Activated gamma-delta T cell treated with anti-CD3 and anti-CD28 coated beads, Interleukin-2, amount 50 U/mL, for 16 hours (primary cell): ENCODE results near the gene GRIK4.
"Not testable (repeated sequence)": the region's sequence is repeated elsewhere in the genome, so short reads cannot be mapped to it uniquely, and the experiment has no call there.

Source experiments
- DNase-seq: peaks from one replicate; pipeline ENCODE4 v3.0.0-alpha.2; 2020; ENCODE audit warnings: low read depth

GRIK4 gene

DNA sequence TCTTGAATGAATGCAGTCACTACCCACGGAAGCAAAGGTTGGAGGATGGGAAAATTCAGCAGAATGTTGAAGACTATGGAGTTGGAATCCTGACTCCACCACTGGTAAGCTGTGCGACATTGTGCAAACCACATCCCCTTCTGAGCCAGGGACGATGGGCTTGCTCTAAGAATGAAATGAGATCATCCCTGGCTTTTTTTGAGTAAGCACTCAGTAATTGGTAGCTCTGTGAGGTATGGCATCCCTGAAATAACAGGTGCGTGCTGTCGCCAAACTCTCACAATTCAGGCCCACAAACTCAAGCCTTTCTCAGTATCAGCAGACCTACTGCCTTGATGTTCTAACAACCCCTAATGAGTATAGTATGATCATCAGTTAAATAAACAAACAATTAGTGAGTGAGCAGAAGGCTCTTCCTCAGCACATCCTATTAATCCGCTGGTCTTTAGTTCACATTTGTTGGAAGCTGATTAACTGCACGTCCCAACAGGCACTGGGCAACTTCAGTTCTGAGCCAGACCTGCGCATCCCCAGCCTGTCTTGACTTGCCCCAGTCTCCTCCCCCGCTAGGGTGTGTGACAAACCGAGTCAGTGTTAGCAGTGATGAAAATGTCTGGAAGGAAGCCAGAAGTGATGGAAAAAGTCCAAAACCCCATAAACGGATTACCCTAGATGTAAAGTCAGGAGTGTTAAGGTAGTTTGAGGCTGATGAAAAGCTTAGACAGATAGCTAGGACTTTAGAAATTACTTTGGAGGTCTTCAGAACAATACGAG, 235.5 kb downstream of the GRIK4 start:
- no peak for DNase-seq

DNA sequence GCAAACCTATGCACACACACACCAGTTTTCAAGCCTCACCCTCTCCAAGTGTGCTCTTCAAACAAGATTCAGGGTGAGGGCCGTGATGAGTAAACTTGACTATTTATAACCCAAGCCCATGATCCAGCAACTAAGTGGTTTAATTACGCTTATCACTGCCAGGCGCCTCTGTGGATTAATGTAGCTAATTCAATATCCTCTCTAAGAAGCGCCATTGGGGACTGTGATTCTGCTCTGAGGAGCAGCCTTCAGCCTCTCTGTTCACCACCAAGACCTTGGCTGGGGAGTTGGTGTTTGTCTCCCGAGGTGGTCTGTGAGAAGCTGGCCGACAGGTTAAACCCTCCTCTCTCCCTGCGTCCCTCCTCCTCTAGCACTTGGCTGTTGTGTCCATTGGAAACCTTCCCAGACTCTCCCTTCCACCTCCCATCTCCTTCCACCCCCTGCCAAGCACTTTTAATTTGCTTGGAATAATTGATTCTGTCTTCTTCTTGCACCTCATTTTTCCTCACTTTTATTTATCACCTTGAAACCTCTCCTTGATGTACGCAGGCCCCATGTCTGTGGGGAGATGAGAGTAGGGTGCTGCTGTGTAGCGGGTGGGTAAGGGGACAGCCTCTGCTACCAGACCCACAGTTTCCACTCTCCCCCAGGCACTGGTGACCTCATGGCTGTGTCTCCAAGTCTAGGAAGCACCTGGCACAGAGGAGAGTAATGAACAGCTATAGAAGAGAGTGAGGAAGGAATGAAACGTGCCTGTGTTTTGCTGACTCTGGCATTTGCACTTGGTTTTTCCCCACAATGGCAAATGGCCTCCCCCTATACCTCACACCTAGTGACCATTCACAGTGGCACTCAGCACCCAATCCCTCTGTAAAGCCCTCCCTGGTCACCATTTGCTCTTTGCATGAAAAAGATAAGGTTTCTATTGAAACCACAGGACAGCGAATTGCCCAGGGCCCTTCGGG, 236.6 kb downstream of the GRIK4 start:
- DNase-seq = no peak

DNA sequence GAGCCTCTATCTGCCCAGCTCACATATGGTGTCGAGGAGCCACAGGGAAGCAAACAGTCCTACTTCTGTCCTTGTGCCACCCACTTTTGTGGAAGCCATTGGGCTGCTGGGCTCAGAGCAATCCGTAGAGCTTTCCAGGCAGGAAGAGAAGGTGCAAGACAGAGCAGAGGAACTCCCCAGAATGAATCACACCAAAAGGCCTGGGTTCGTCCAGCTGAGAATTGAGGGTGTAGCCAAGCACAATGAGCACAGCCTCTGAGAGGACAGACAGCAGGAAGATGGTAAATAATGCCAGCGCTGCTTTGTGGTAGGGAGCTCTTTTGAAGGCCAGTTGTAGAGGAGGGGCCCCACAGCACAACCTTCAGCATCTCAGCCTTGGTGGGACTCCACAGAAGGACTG, 237.8 kb downstream of the GRIK4 start:
- no peak for DNase-seq

DNA sequence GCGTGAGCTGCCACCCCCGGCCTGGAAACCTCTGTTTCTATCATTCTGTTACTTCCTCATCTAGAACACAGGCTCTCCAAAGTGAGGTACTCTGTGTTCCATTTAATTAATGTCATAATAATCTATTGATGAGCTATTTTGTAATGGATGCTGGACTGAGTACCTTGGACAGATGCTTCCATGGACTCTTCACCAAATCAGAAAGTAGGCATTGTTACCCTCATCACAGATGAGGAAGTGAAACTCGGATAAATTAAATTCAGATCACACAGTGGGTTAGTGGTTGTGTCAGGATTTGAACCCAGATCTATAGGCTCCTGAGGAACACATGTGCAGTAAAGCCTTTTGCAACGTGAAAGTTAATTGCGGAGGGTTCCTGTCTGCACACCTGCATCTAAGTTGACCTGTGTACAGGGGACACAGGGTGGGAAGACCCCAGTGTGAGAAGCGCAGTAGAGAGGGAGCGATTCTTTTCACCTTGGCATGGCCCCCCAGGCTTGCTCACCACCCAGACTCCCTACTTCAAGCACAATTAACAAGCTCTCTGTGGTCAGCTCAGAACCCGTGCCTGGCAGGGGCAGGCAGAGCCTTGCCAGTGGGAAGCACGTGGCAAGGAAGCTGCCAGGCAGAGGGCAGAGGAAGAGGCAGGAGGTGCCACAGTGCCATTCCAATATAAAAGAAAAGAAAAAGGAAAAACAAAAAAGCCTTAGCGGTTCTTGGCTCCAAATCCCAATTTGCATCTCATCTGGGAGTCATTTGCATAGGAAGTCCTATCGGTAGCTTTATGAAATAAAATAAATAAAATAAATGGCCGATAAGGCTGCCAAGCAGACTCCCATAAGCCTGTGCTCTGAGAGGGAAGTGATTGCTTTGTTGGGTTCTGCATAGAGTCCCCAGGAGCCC, 239.3 kb downstream of the GRIK4 start:
- DNase-seq = no peak

DNA sequence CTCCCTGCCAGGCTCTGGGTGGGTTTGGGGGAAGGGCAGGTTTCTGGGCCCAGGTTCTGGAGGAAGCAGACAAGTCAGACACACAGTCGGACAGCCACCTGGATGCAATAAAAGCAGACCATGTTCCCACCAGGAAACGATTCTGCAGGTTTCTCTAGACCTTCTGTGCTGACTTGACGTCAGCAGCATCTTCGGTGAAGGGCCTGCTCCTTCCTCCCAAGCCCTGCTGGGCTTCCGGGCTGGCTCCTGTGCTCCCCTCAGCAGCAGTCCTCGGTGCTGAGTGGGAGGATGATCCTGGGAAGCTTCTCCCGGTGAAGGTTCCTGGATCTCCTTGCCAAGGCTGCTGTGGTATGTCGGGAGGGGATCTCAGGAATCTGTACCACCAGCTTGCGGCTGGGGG, 240.0 kb downstream of the GRIK4 start:
- DNase-seq = no peak

DNA sequence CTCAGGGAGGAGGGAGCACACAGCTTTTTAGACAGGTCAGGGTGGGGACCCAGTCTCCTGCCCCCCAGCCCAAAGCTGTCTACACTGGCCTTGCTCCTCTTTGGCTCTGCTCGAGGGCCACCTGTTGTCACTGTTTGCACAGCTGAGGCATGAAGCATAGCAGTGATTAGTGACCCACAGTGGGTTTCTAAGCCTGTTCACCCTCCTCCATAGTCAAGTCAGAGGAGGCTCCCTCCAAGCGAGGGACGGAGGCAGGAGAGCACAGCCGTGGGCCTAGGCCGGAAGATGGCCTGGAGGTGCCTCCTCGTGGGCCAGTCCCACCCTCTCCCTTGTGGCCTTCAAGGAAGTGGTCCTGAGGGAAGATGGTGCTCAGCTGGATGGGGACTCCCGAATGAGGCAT, 241.1 kb downstream of the GRIK4 start:
- DNase-seq = no peak

DNA sequence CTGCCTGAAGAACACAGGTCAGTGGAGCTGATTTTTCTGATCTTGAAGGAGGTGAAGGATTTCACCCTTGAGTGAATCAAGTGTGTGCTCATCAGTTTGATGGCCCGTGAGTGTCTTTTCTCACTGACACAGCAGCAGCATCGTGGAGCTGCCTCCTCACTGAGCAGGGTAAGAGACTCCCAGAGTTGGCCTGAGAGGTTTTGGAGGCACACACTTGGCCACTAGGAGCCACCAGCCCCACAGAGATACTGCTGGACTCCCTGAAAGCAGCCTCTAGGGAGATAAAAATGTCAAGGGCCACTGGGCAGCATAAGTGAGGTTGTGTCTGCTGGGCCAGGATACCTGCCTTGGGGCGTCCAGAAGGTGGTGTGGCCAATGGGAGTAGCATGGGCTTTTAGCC, 245.4 kb downstream of the GRIK4 start:
- DNase-seq = no peak

DNA sequence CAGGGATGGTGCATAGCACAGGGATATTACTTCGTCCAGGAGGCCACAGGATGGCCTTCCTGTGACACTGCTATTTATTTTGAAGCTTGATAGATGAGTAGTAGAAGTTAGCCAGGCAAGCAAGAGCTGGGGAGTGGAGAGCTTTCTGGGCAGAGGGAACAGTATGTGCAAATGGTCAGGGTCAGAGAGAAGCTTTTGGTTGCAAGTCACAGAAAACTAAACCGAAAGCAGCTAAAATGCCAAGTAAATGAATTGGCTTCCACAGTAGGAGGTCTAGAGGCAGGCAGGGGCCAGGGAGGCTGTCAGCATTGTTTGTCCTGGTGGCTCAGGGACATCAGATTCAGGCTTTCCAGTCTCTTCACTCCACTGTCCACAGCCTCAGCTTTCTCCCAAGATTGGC, 247.5 kb downstream of the GRIK4 start:
- DNase-seq = no peak

DNA sequence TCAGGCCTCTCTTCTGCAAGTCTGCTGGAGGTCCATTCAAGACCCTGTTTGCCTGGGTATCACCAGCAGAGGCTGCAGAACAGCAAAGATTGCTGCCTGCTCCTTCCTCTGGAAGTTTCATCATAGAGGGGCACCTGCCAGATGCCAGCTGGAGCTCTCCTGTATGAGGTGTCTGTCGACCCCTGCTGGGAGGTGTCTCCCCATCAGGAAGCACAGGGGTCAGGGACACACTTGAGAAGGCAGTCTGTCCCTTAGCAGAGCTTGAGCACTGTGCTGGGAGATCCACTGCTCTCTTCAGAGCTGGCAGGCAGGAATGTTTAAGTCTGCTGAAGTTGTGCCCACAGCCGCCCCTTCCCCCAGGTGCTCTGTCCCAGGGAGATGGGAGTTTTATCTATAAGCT, 254.2 kb downstream of the GRIK4 start:
- DNase-seq = not testable (repeated sequence)

DNA sequence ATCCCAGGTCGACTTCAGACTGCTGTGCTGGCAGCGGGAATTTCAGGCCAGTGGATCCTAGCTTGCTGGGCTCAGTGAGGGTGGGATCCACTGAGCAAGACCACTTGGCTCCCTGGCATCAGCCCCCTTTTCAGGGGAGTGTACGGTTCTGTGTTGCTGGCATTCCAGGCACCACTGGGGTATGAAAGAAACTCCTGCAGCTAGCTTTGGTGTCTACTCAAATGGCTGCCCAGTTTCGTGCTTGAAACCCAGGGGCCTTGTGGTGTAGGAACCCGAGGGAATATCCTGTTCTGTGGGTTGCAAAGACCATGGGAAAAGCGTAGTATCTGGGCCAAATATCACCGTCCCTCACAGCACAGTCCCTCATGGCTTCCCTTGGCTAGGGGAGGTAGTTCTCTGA, 254.8 kb downstream of the GRIK4 start:
- DNase-seq = no peak

DNA sequence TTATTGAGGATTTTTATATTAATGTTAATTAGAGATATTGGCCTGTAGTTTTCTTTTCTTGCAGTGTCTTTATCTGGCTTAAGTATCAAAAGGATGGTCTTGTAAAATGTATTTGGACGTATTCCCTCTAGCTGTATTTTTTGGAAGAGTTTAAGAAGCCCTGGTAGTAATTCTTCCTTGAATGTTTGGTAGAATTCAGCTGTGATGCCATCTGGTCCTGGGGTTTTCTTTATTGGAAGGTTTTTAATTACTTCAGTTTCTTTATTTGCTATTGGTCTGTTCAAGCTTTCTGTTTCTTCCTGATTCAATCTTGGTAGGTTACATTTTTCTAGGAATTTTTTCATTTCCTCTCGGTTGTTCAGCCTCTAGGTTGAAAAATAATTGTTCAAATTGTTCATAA, 257.4 kb downstream of the GRIK4 start:
- no peak for DNase-seq

DNA sequence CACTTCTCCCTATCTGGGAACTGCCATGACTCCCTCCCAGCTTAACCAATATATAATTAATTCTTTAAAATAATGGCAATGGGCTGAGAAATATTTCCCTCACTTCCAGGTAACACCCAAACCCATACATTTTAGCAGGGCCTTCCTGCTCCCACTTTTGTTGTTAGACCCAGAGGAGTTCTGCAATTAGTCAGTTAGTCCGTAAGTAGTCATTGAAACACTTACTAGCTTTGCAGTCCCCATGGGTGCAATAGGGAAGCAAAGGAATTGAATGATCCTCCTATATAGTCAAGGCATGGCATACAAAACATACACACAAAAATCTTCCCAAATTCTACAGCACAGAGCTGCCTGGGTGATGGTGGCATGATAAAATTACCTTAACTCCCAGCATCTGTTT, 258.4 kb downstream of the GRIK4 start:
- no peak for DNase-seq

DNA sequence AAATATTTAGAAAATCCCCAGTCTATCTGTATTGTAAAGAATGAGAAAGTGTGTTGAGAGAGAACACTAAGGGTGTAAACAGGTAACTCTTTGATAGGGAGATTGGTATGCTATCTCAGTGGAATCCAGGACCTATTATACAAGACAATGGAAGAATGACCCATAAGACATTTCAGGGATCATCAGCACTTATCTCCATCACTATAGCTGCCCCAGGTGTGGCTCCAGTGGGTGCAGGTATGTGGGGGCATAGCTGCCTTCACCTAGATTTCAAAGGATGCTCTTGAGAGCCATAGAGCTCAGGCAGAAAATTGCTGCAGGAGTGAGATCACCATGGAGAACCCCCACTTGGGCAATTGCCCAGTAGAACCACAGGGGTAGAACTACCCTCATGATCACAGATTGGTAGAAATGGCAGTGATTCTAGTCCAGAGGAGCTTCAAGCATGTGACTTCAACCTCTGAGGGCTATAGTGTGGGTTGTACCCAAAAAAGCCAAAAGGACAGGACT, 260.1 kb downstream of the GRIK4 start:
- DNase-seq = no peak

DNA sequence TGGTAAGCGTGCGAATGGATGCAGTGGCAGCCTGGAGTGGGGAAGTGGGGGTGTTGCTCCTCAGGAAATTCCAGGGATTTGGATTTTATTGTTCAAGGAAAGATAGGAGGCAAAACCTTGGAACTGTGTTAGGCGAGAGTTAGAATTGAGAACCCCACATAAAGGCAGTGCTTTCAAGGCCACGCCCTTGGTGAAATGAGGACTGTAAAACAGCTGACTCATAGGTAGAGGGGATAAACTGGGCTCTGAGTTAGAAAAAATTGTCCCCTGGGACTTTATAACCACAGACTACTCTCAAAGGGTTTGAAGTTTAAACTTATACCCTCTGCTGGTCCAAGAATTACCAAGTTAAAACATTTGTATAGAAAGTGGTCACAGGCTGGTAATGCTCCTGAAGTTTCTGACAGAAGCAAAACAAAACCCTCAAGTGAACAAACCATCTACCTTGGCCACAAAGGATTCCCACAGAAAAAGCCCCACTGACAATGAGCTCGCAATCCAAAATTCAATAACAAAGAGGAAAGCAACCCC, 262.0 kb downstream of the GRIK4 start:
- DNase-seq = no peak

DNA sequence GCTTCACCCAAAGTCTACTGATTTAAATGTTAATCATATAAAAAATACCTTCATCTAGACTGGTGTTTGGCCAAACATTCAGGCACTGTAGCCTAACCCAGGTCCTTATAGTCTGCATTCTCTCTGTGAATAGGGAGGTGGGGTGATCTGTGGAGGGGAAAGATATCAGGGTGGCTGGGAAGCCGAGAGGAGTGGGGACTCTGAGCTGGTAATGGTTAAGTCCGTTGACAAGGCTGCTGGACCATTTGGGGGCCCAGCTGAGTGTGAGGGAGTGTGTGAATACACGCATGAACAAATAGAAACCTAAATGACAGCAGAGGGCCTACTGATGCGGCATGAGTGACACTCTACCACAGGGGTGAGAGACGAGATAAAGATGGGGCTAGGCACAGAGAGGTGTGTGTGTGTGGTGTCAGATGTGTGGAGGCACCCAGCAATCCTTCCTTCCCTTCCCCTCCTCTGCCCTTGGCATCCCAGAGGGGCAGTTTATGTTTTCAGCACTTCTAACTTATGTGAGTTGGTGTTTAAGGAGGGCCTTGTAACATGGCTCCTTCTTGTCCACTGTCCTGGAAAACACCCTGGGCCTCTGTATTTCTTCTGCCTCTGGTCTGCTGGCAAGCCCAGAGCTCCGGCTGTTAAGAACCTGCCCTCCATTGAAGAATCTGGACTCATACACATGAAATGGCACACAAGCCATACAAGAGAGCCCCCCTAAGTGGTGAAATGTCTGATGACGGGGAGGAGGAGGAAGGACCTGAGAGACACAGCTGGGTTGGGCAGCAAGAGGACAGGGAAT, 263.2 kb downstream of the GRIK4 start:
- DNase-seq = no peak

DNA sequence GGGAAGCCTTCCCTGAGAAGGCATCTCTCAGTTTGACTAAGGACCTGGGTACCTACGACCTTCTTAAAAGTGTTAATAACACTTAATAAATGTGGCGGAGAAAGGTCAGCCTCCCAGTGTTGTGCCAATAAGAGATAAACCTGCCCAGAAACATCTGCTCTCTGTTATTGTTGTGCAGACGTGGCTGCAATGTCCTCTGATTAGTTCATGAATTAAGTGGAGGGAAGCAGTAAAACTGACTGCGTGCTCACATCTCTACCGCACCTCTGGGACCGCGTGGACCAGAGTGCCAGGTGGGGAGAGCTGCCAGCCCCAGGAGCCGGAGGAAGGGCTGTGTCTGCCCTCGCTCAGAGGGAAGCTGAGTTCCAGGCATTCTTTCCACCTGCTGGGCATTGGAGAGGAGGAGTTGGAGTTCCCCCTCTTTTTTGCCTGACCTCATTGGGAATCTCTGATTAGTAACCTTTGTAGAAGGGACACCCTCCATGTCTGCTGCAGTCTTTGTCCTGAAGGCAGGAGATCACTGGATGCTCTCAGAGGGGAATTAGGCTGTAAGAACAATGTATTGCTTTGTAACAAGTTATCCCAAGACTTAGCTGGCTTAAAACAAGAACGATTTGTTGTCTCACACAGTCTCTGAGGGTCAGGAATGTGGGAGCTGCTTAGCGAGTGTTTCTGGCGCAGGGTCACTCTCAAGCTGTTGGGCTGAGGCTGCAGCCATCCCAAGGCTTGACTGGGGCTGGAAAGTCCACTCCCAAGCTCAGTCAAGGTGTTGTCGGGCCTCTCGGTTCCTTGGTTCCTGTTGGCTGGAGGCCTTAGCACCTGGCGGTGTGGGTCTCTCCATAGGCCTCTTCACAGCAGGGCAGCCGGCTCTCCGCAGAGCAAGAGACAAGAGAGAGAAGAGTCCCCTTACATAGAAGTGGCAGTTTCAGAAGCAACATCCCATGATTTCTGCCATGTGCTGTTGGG, 264.7 kb downstream of the GRIK4 start:
- DNase-seq = no peak

DNA sequence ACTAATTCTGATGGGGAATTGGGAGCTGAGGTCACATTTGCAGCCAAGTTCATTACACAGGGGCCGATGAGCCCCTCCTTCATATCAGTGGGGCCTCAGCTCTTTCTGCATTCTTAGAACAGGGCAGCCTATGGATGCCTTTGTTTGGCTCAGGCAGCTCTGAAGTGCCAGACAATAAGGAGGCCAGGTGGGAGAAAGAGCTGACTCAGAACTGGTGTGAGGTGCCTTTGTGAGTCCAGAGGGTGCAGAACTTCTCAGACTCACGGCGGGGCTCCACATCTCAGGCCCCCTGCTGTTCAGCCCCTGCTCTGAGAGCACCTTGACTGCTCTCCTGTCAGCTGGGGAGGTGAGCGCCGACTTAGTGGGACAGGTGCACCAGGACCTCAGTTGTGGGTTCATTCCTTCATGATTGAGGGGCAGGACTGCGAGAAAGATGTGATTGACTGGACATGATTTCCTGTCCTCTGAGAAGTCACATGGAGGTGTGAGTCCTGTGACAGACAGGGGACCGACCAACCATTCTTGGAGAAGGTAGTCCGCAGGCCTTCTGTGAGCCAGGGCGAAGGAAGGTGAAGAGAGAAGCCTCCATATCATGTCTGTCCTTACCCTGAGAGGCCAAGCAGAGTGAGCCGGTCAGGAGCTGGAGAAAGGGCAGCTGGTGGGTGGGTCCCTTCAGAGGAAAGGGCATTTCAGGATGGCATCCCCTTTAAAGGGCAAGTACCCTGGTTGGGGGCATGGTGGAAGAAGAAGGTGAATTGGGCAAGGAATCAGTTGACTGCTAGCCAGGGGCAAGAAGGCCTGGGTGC, 267.3 kb downstream of the GRIK4 start:
- no peak for DNase-seq

DNA sequence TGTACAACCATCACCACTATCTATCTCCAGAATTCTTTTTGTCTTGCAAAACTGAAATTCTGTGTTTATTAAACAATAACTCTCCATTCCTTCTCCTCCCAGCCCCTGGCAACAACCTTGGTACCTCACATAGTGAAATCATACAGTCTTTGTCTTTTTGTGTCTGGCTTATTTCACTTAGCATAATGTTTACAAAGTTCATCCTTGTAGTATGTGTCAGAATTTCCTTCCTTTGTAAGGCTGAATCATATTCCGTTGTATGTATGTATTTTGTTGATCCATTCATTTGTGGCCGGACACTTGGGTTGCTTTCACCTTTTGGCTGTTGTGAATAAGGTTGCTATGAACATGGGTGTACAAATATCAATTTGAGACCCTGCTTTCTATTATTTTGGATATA, 268.7 kb downstream of the GRIK4 start:
- DNase-seq = no peak
